Neural progenitor cell (in vitro differentiated cells): Measurements from ENCODE around the gene USF2. TPM values are rescaled to one million over a fixed set of nuclear protein-coding genes. Genes with fewer than 3 reads are reported as not detected.
"Not testable (repeated sequence)": the region's sequence is repeated elsewhere in the genome, so short reads cannot be mapped to it uniquely, and the experiment has no call there.

Experiments
- DNase-seq: peaks from one replicate; pipeline ENCODE4 v3.0.0-alpha.2; 2016; ENCODE audit warnings: low spot score
- H2AFZ ChIP-seq: fragments of 200-600 bp; sonication (generic); replicated peaks from 2 replicates; pipeline ENCODE4 v1.6.1; 2016; ENCODE audit warnings: antibody characterized with exemption
- H3F3A ChIP-seq: fragments of 200-600 bp; sonication (generic); 2 replicates; pipeline ENCODE4 v1.6.1; 2016; ENCODE audit warnings: antibody characterized with exemption, low read depth
- H3K27ac ChIP-seq: fragments of 200-600 bp; sonication (generic); 2 replicates; pipeline ENCODE4 v1.5.1; 2016; ENCODE audit warnings: mild to moderate bottlenecking
- H3K27me3 ChIP-seq: fragments of 200-600 bp; sonication (generic); 2 replicates; pipeline ENCODE4 v1.6.1; 2016; ENCODE audit warnings: mild to moderate bottlenecking, moderate library complexity
- H3K36me3 ChIP-seq: fragments of 200-600 bp; sonication (generic); 2 replicates; pipeline ENCODE4 v1.5.1; 2016
- H3K4me1 ChIP-seq: fragments of 200-600 bp; sonication (generic); 2 replicates; pipeline ENCODE4 v1.6.1; 2016; ENCODE audit warnings: mixed run types
- H3K4me2 ChIP-seq: fragments of 200-600 bp; sonication (generic); 2 replicates; pipeline ENCODE4 v1.6.1; 2016
- H3K4me3 ChIP-seq: fragments of 200-600 bp; sonication (generic); 2 replicates; pipeline ENCODE4 v1.5.1; 2016
- H3K79me2 ChIP-seq: fragments of 200-600 bp; sonication (generic); 2 replicates; pipeline ENCODE4 v1.6.1; 2016; ENCODE audit warnings: low read depth
- H3K9ac ChIP-seq: fragments of 200-600 bp; sonication (generic); 2 replicates; pipeline ENCODE4 v1.6.1; 2016
- H3K9me3 ChIP-seq: fragments of 200-600 bp; sonication (generic); 2 replicates; pipeline ENCODE4 v1.5.1; 2016; ENCODE audit warnings: low read depth
- H4K20me1 ChIP-seq: fragments of 200-600 bp; sonication (generic); 2 replicates; pipeline ENCODE4 v1.6.1; 2016; ENCODE audit warnings: low read depth
- H3K27ac Mint-ChIP-seq: 3 replicates; pipeline ENCODE4 v1.8.0; 2021; ENCODE audit warnings: mixed read lengths
- H3K27me3 Mint-ChIP-seq: 2 replicates; pipeline ENCODE4 v1.8.0; 2022; ENCODE audit warnings: low read depth, mild to moderate bottlenecking, inconsistent platforms, moderate library complexity, mixed read lengths; ENCODE audit not compliant: insufficient read depth
- H3K36me3 Mint-ChIP-seq: 3 replicates; pipeline ENCODE4 v1.8.0; 2021; ENCODE audit warnings: mixed read lengths
- H3K4me1 Mint-ChIP-seq: 3 replicates; pipeline ENCODE4 v1.8.0; 2021; ENCODE audit warnings: mixed read lengths
- H3K4me3 Mint-ChIP-seq: 3 replicates; pipeline ENCODE4 v1.8.0; 2021; ENCODE audit warnings: mild to moderate bottlenecking, moderate library complexity, mixed read lengths
- H3K9me3 Mint-ChIP-seq: 3 replicates; pipeline ENCODE4 v1.8.0; 2020; ENCODE audit warnings: mixed read lengths
- CTCF ChIP-seq: fragments of 200-600 bp; sonication (generic); IDR thresholded peaks from 2 replicates; pipeline ENCODE4 v1.5.1; 2017; ENCODE audit warnings: antibody characterized with exemption, mild to moderate bottlenecking
- EZH2 ChIP-seq: fragments of 200-600 bp; sonication (generic); IDR thresholded peaks from 2 replicates; pipeline ENCODE4 v1.6.1; 2017; ENCODE audit warnings: antibody characterized with exemption, mild to moderate bottlenecking, moderate library complexity
- EZH2phosphoT487 ChIP-seq: fragments of 200-600 bp; sonication (generic); IDR thresholded peaks from 2 replicates; pipeline ENCODE4 v1.6.1; 2017; ENCODE audit warnings: antibody characterized with exemption
- total RNA-seq: library from RNA; depleted of rRNA; stranded (reverse); fragments of >200 nt; gene quantifications from 2 replicates; pipeline ENCODE4 v1.2.3, GENCODE V29; 2015; ENCODE audit warnings: low replicate concordance

Gene USF2
- total RNA-seq, 1 donor from 2014 or later, result 46.8 TPM

- Histone ChIP-seq H4K20me1 (no peaks in the 10 kb centered on the region), H3K27ac (no peak overlapping the region), H3K9ac (no peak overlapping the region), H2AFZ (peak overlapping the region; percentile 69), H3K36me3 (no peaks in the 10 kb centered on the region), H3F3A (no peaks in the 10 kb centered on the region), H3K9me3 (no peaks in the 10 kb centered on the region), H3K4me3 (no peak overlapping the region), H3K4me1 (no peaks in the 10 kb centered on the region), H3K27me3 (no peaks in the 10 kb centered on the region), H3K79me2 (no peaks in the 10 kb centered on the region), H3K4me2 (no peak overlapping the region)
- H3K9me3 Mint-ChIP-seq, result no peaks in the 10 kb centered on the region
- H3K4me1 Mint-ChIP-seq, result peaks cover 7% of the 10 kb centered on the region
- no peak for TF ChIP-seq CTCF
- no peak for TF ChIP-seq EZH2
- peaks cover 1% of the 10 kb centered on the region for H3K36me3 Mint-ChIP-seq
- H3K27ac Mint-ChIP-seq, result no peak overlapping the region
- peak overlapping the region; percentile 58 for H3K4me3 Mint-ChIP-seq
- H3K27me3 Mint-ChIP-seq, result peaks cover 13% of the 10 kb centered on the region
- no peak for DNase-seq
Observed at GRCh38 chr19:35284153-35285094, 15.7 kb downstream of the USF2 start.

GRCh38 chr19:35285095-35285449, 16.3 kb downstream of the USF2 start:
- H3K27ac ChIP-seq, result no peak overlapping the region
- H3K36me3 ChIP-seq, result no peaks in the 10 kb centered on the region
- peak overlapping the region; percentile 58 for H3K4me3 Mint-ChIP-seq
- no peak overlapping the region for H3K4me3 ChIP-seq
- H2AFZ ChIP-seq, result peak overlapping the region; percentile 69
- H4K20me1 ChIP-seq, result no peaks in the 10 kb centered on the region
- H3K9ac ChIP-seq, result no peak overlapping the region
- DNase-seq, result no peak
- H3K4me1 ChIP-seq, result no peaks in the 10 kb centered on the region
- H3K4me1 Mint-ChIP-seq, result peaks cover 7% of the 10 kb centered on the region
- no peaks in the 10 kb centered on the region for H3F3A ChIP-seq
- H3K79me2 ChIP-seq, result no peaks in the 10 kb centered on the region
- no peak overlapping the region for H3K4me2 ChIP-seq
- no peak overlapping the region for H3K27ac Mint-ChIP-seq
- H3K9me3 ChIP-seq, result no peaks in the 10 kb centered on the region
- H3K27me3 ChIP-seq, result no peaks in the 10 kb centered on the region
- no peaks in the 10 kb centered on the region for H3K9me3 Mint-ChIP-seq
- H3K36me3 Mint-ChIP-seq, result peaks cover 1% of the 10 kb centered on the region
- TF ChIP-seq EZH2 (no peak), CTCF (no peak), EZH2phosphoT487 (no peak)
- peaks cover 14% of the 10 kb centered on the region for H3K27me3 Mint-ChIP-seq

GRCh38 chr19:35285465-35285864, 16.7 kb downstream of the USF2 start:
- not testable (repeated sequence) for H3K27ac ChIP-seq, H3K9ac ChIP-seq, H3K4me1 Mint-ChIP-seq, H3K4me3 ChIP-seq, DNase-seq, H3K27me3 ChIP-seq, H3K27ac Mint-ChIP-seq, H3K9me3 ChIP-seq, H4K20me1 ChIP-seq, H3K4me2 ChIP-seq, H3K9me3 Mint-ChIP-seq, H3K36me3 Mint-ChIP-seq, H3K4me3 Mint-ChIP-seq, H3K79me2 ChIP-seq, H3F3A ChIP-seq, H3K36me3 ChIP-seq, H3K4me1 ChIP-seq
- H2AFZ ChIP-seq, result peak overlapping the region; percentile 69
- peaks cover 17% of the 10 kb centered on the region for H3K27me3 Mint-ChIP-seq

- H3K4me1 ChIP-seq, H3K4me1 Mint-ChIP-seq, H4K20me1 ChIP-seq, H3K27me3 ChIP-seq, H3K4me3 Mint-ChIP-seq, H3K9ac ChIP-seq, DNase-seq, H3K79me2 ChIP-seq, H3K4me2 ChIP-seq, H3K27ac ChIP-seq, H3K4me3 ChIP-seq, H3K9me3 Mint-ChIP-seq, H3K36me3 ChIP-seq, H2AFZ ChIP-seq, H3F3A ChIP-seq, H3K9me3 ChIP-seq, H3K27ac Mint-ChIP-seq, H3K36me3 Mint-ChIP-seq: not testable (repeated sequence)
- peaks cover 15% of the 10 kb centered on the region for H3K27me3 Mint-ChIP-seq
Observed at GRCh38 chr19:35286101-35286500, 17.3 kb downstream of the USF2 start.
